8988T (cell line): Measurements from ENCODE around the gene FAM13A.
"Not testable (repeated sequence)": the region's sequence is repeated elsewhere in the genome, so short reads cannot be mapped to it uniquely, and the experiment has no call there.

Source experiments
- DNase-seq: peaks from one replicate; pipeline ENCODE4 v3.0.0; 2011

Gene FAM13A

GRCh38 chr4:88892646-88893045 lies 164.3 kb downstream of the FAM13A start:
- DNase-seq, result no peak

GRCh38 chr4:88891636-88892035 lies 165.3 kb downstream of the FAM13A start:
- DNase-seq, result no peak

GRCh38 chr4:88887409-88887808 lies 169.6 kb downstream of the FAM13A start:
- not testable (repeated sequence) for DNase-seq

GRCh38 chr4:88881227-88881569 lies 175.8 kb downstream of the FAM13A start:
- no peak for DNase-seq

GRCh38 chr4:88880501-88881226 lies 176.3 kb downstream of the FAM13A start:
- no peak for DNase-seq

- DNase-seq, result no peak
Observed at GRCh38 chr4:88879991-88880390, 177.0 kb downstream of the FAM13A start.

- DNase-seq, result no peak
Observed at GRCh38 chr4:88878642-88879041, 178.3 kb downstream of the FAM13A start.

- DNase-seq, result no peak
Observed at GRCh38 chr4:88870428-88870827, 186.6 kb downstream of the FAM13A start.

- DNase-seq, result no peak
Observed at GRCh38 chr4:88868510-88868909, 188.5 kb downstream of the FAM13A start.

- DNase-seq, result no peak
Observed at GRCh38 chr4:88866862-88867550, 190.0 kb downstream of the FAM13A start.

GRCh38 chr4:88865466-88865865 lies 191.5 kb downstream of the FAM13A start:
- DNase-seq, result no peak

- DNase-seq, result no peak
Observed at GRCh38 chr4:88865046-88865445, 191.9 kb downstream of the FAM13A start.

- DNase-seq, result no peak
Observed at GRCh38 chr4:88860586-88860985, 196.4 kb downstream of the FAM13A start.

GRCh38 chr4:88859191-88859812 lies 197.7 kb downstream of the FAM13A start:
- no peak for DNase-seq

- no peak for DNase-seq
Observed at GRCh38 chr4:88858752-88859151, 198.2 kb downstream of the FAM13A start.

- DNase-seq, result no peak
Observed at GRCh38 chr4:88857588-88857987, 199.4 kb downstream of the FAM13A start.

- DNase-seq, result no peak
Observed at GRCh38 chr4:88854481-88854880, 202.5 kb downstream of the FAM13A start.

- not testable (repeated sequence) for DNase-seq
Observed at GRCh38 chr4:88853583-88853982, 203.4 kb downstream of the FAM13A start.

- no peak for DNase-seq
Observed at GRCh38 chr4:88846206-88846790, 210.7 kb downstream of the FAM13A start.

- DNase-seq, result no peak
Observed at GRCh38 chr4:88843067-88843685, 213.8 kb downstream of the FAM13A start.

GRCh38 chr4:88841635-88842034 lies 215.3 kb downstream of the FAM13A start:
- DNase-seq, result no peak

- DNase-seq, result no peak
Observed at GRCh38 chr4:88836216-88836615, 220.8 kb downstream of the FAM13A start.

GRCh38 chr4:88831031-88831430 lies 226.0 kb downstream of the FAM13A start:
- no peak for DNase-seq
